NCI-H1092 treated with DMSO at 0.1 percent for 48 hours (cell line): ENCODE results near the gene S1PR2.
"Not testable (repeated sequence)": the region's sequence is repeated elsewhere in the genome, so short reads cannot be mapped to it uniquely, and the experiment has no call there.

Source experiments
- DNase-seq: peaks from one replicate; lab custom pipeline; 2025; lab: John Stamatoyannopoulos, UW

The S1PR2 gene

DNA sequence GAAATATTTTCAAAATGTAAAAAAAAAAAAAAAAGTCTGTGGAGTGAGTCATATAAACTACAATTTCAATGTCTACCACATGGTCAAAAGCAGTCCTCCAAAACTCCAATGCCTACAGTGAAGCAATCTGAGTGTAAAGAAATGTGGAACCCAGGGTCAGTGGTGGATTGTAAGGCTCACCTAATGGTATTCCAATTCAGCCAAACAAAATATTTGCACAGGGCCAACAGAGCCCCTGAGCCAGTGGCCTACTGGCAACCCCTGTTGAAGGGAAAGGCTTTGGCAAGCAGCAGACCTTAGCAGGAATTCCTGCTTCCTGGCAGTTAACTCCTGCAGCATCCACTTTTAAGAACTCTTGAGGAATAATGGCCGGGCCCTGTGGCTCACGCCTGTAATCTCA is 39.8 kb downstream of the S1PR2 start:
- no peak for DNase-seq

DNA sequence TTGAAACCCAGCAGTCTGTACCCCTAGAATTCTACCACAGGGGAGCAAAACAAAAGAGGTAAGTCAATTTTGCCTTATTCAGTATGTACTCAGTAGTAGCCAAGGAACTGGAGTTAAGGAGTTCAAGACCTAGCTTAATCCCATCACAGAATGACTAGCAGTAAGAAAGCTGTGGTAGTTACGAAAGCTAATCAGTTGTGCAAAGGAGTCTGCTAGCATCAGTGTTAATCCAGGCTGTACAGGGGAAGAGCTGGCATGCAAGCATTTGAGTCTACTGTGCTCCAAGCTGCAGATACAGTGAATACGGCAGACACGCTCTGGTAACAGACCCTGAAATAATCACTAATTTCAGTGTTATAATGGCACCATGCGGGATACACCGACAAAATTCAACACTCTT is 41.1 kb downstream of the S1PR2 start:
- DNase-seq = no peak

DNA sequence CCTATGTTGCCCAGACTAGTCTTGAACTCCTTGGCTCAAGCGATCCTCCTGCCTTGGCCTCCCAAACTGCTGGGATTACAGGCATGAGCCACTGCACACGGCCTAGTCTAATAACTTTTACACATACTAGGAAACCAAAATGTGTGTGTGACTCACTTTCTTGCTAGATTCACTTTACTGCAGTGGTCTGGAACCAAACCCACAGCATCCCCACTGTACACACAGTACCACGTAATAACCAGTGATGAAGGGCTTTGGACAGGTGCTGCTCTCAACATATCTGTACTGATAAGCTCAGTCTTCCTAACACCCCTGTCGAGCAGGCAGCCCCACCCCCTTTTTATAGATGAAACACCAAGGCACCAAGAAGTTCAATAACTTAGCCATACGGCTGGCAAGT is 41.5 kb downstream of the S1PR2 start:
- no peak for DNase-seq

DNA sequence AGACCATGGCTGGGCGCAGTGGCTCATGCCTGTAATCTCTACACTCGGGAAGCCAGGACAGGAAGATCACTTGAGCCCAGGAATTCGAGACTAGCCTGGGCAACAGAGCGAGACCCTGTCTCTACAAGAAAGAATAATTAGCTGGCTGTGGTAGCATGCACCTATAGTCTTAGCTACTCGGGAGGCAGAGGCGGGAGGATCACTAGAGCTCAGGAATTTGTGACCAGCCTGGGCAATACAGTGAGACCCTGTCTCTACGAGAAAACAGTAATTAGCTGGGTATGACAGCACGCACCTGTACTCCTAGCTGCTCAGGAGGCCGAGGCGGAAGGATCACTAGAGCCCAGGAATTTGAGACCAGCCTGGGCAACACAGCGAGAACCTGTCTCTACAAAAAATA is 43.8 kb downstream of the S1PR2 start:
- no peak for DNase-seq

DNA sequence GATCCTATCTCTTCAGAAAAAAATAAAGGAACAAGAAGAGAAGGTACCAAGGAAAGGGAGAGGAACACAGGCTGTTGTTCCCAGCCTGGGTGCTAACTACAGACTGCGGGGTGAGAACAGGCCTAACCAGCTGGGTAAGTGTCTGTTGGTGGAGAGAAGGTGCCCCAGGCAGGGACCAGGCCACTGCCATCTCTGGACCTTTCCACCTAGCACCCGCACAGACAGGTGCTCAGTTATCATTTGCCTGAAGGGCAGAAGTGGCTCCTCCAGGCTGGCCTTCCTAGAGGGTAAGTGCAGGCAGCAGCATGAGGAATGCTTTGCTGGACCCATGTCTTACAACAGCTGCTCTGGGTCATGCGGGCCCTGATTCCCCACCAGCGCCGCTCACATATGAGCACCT is 46.5 kb downstream of the S1PR2 start:
- no peak for DNase-seq

DNA sequence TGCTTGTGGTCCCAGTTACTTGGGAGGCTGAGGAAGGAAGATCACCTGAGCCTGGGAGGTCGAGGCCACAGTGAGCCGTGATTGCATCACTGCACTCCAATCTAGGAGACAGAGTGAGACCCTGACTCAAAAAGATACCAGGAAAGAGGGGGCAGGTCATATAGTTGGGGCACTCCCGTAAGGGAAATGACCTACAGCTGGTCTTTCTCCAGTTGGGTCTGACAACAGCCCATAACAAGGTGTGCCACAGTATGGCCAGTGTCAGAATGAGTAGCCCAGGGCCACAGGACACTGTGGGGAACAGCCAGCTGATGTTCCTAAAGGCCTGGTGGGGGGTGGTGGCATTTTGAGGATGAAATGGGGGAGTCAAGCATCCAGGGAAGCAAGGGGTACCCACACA is 47.2 kb downstream of the S1PR2 start:
- no peak for DNase-seq

DNA sequence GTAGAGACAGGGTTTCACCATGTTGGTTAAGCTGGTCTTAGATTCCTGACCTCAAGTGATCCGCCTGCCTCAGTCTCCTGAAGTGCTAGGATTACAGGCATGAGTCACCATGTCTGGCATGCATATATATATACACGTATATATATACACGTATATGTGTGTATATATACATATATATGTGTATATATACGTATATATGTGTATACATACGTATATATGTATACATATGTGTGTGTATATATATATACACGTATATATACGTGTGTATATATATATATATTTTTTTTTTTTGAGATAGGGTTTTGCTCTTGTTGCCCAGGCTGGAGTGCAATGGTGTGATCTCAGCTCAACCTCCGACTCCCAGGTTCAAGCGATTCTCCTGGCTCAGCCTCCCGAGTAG is 48.3 kb downstream of the S1PR2 start:
- no peak for DNase-seq

DNA sequence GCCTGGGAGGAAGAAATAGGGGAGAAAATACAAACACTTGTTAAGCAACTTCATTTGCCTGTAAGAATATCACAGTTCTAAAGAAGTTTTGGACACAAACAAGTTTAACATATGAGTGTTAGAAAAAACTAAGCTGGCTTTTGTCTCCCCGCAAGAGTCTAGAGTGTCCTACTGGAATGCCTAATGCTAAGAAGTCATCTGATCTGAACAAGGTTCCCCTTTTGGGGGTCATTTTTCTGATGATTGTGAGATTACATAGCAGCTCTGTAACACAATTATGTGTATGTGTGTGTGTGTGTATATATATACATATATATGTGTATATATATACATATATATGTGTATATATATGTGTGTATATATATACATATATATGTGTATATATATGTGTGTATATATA is 49.1 kb downstream of the S1PR2 start:
- no peak for DNase-seq

DNA sequence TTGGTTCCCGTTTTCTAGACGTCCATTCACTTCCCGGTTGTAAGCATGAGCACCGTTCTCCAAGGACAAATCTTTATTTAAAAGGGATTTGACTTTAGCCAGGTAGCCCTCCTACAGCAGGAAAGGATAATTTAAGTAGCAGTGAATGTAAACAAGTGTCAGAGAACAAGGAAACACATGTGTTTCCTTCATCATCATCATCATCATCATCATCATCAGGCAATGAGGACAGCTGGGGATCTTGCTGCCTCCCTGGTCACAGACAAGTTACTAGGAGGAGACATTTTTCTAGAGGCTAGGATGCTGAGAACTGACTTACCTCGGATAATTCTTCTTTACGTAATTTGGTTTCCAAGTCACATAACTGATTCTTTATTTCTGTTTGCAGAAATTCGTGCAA is 50.7 kb downstream of the S1PR2 start:
- no peak for DNase-seq

DNA sequence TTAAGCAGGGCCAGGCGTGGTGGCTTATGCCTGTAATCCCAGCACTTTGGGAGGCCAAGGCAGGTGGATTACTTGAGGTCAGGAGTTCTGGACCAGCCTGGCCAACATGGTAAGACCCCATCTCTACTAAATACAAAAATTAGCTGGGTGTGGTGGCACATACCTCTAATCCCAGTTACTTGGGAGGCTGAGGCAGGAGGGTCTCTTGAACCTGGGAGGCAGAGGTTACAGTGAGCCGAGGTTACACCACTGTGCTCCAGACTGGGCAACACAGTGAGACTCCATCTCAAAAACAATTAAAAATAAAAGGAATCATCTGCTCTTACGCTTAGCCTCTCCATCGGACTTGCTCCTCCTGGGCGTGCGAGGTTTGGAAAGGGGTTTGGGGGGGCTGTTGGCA is 51.1 kb downstream of the S1PR2 start:
- DNase-seq = not testable (repeated sequence)

DNA sequence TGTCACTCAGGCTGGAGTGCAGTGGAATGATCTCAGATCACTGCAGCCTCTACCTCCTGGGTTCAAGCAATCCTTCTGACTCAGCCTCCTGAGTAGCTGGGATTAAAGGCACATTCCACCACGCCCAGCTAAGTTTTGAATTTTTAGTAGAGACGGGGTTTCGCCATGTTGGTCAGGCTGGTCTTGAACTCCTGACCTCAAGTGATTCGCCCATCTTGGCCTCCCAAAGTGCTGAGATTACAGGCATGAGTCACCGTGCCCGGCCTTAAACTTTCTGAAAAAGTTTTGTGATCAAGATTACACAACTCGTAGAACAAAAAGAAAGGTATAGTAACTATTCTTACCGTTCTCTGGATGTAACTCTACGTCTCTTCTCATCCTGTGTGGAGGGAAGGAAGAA is 57.6 kb downstream of the S1PR2 start:
- no peak for DNase-seq
